Neural cell (in vitro differentiated cells): ENCODE data around the gene PIBF1. TPM values are rescaled to one million over a fixed set of nuclear protein-coding genes. Genes with fewer than 3 reads are reported as not detected.
"Not testable (repeated sequence)": the region's sequence is repeated elsewhere in the genome, so short reads cannot be mapped to it uniquely, and the experiment has no call there.

Experiments
- H2AFZ ChIP-seq: fragments of 200-600, 300-800 bp; sonication (generic), shearing (Covaris generic); 2 replicates; pipeline ENCODE4 v1.6.0; 2014; ENCODE audit warnings: low read depth, mild to moderate bottlenecking, antibody characterized with exemption, low read length, moderate library complexity
- H3F3A ChIP-seq: fragments of 200-600 bp; shearing (Covaris generic); 2 replicates; pipeline ENCODE4 v1.6.1; 2016; ENCODE audit warnings: mild to moderate bottlenecking, moderate library complexity, mixed read lengths, antibody characterized with exemption, low read length; ENCODE audit not compliant: insufficient read depth, poor library complexity, severe bottlenecking
- H3K27ac ChIP-seq: fragments of 200-600, 300-800 bp; sonication (generic), shearing (Covaris generic); 2 replicates; pipeline ENCODE4 v1.5.1; 2014; ENCODE audit warnings: mild to moderate bottlenecking, low read length, moderate library complexity
- H3K27me3 ChIP-seq: fragments of 300-800, 200-600 bp; sonication (generic), shearing (Covaris generic); 2 replicates; pipeline ENCODE4 v1.6.0; 2014; ENCODE audit warnings: mild to moderate bottlenecking, low read depth, low read length, moderate library complexity; ENCODE audit not compliant: insufficient read depth
- H3K36me3 ChIP-seq: fragments of 300-800, 200-600 bp; sonication (generic), shearing (Covaris generic); 2 replicates; pipeline ENCODE4 v1.5.1; 2014; ENCODE audit warnings: mild to moderate bottlenecking, antibody characterized with exemption, low read length, moderate library complexity; ENCODE audit not compliant: insufficient read depth
- H3K4me2 ChIP-seq: fragments of 300-800, 200-600 bp; sonication (generic), shearing (Covaris generic); 2 replicates; pipeline ENCODE4 v1.6.0; 2014; ENCODE audit warnings: mild to moderate bottlenecking, low read length
- H3K4me3 ChIP-seq: fragments of 300-800, 200-600 bp; sonication (generic), shearing (Covaris generic); 2 replicates; pipeline ENCODE4 v1.5.1; 2014; ENCODE audit warnings: mild to moderate bottlenecking, low read length, moderate library complexity
- H3K79me2 ChIP-seq: fragments of 200-600 bp; shearing (Covaris generic); replicated peaks from 2 replicates; pipeline ENCODE4 v1.6.0; 2014; ENCODE audit warnings: mild to moderate bottlenecking, low read length, moderate library complexity; ENCODE audit not compliant: insufficient read depth
- H3K9ac ChIP-seq: fragments of 300-800, 200-600 bp; sonication (generic), shearing (Covaris generic); 2 replicates; pipeline ENCODE4 v1.6.1; 2016; ENCODE audit warnings: mild to moderate bottlenecking, low read length, mixed read lengths
- H3K9me2 ChIP-seq: fragments of 200-600 bp; shearing (Covaris generic); 2 replicates; pipeline ENCODE4 v1.6.1; 2016; ENCODE audit warnings: mild to moderate bottlenecking, low read length, mixed read lengths; ENCODE audit not compliant: insufficient read depth
- H3K9me3 ChIP-seq: fragments of 200-600, 300-800 bp; sonication (generic), shearing (Covaris generic); 2 replicates; pipeline ENCODE4 v1.6.1; 2016; ENCODE audit warnings: mild to moderate bottlenecking, mixed run types, low read length, moderate library complexity, mixed read lengths
- H4K20me1 ChIP-seq: fragments of 200-600 bp; shearing (Covaris generic); 2 replicates; pipeline ENCODE4 v1.6.1; 2016; ENCODE audit warnings: mild to moderate bottlenecking, mixed run types; ENCODE audit not compliant: insufficient read depth
- CTCF ChIP-seq: fragments of 450-650 bp; IDR thresholded peaks from 2 replicates; pipeline ENCODE4 v1.5.1; 2014; ENCODE audit warnings: antibody characterized with exemption, mild to moderate bottlenecking, moderate library complexity; ENCODE audit not compliant: poor library complexity, severe bottlenecking
- EP300 ChIP-seq: fragments of 450-650 bp; conservative IDR thresholded peaks from 2 replicates; pipeline ENCODE4 v1.6.1; 2014; ENCODE audit warnings: antibody characterized with exemption, mild to moderate bottlenecking, moderate library complexity; ENCODE audit not compliant: poor library complexity, severe bottlenecking
- EZH2 ChIP-seq: fragments of 200-600, 300-800 bp; shearing (Covaris generic), sonication (generic); IDR thresholded peaks from 2 replicates; pipeline ENCODE4 v1.6.1; 2014; ENCODE audit warnings: antibody characterized with exemption, low read length, borderline replicate concordance, mild to moderate bottlenecking; ENCODE audit not compliant: insufficient read depth, poor library complexity, severe bottlenecking
- MXI1 ChIP-seq: fragments of 450-650 bp; conservative IDR thresholded peaks from 2 replicates; pipeline ENCODE4 v1.6.1; 2014; ENCODE audit warnings: antibody characterized with exemption, mild to moderate bottlenecking; ENCODE audit not compliant: poor library complexity, severe bottlenecking
- POLR2AphosphoS5 ChIP-seq: IDR thresholded peaks from 2 replicates; pipeline ENCODE4 v1.6.1; 2012
- RAD21 ChIP-seq: fragments of 450-650 bp; conservative IDR thresholded peaks from 2 replicates; pipeline ENCODE4 v1.6.1; 2014; ENCODE audit warnings: antibody characterized with exemption, mild to moderate bottlenecking, moderate library complexity
- REST ChIP-seq: IDR thresholded peaks from 2 replicates; pipeline ENCODE4 v1.6.1; 2012; ENCODE audit warnings: borderline replicate concordance
- SMC3 ChIP-seq: fragments of 450-650 bp; conservative IDR thresholded peaks from 2 replicates; pipeline ENCODE4 v1.6.1; 2014; ENCODE audit warnings: antibody characterized with exemption, mild to moderate bottlenecking, moderate library complexity; ENCODE audit not compliant: poor library complexity
- TAF1 ChIP-seq: IDR thresholded peaks from 2 replicates; pipeline ENCODE4 v1.6.1; 2012; ENCODE audit warnings: low read depth
- polyA plus RNA-seq: library from polyadenylated mRNA; depleted of rRNA; stranded (reverse); fragments of >200 nt; gene quantifications from 2 replicates; pipeline ENCODE4 v1.2.3, GENCODE V29; 2014

The PIBF1 gene
- polyA plus RNA-seq, 1 donor from 2014 or later, result 42.4 TPM

DNA sequence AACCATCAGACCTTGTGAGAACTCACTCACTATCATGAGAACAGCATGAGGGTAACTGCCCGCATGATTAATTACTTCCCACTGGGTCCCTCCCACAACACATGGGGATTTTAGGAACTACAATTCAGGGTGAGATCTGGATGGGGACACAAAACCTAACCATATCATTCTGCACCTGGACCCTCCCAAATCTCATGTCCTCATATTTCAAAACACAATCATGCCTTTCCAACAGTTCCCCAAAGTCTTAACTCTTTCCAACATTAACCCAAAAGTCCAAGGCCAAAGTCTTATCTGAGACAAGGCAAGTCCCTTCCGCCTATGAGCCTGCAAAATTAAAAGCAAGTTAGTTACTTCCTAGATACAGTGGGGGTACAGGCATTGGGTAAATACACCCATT is 164.3 kb downstream of the PIBF1 start:
- H4K20me1 ChIP-seq, H3K4me2 ChIP-seq, H3K4me3 ChIP-seq, H3K27ac ChIP-seq, H3K36me3 ChIP-seq, H3K27me3 ChIP-seq, H3K9me2 ChIP-seq, H3F3A ChIP-seq, H3K9me3 ChIP-seq, H3K79me2 ChIP-seq, H3K9ac ChIP-seq, H2AFZ ChIP-seq: not testable (repeated sequence)

GRCh38 chr13:72952529-72953141 is 170.7 kb downstream of the PIBF1 start:
- Histone ChIP-seq H3K79me2 (no peaks in the 10 kb centered on the region), H3K9me2 (no peaks in the 10 kb centered on the region), H3K9me3 (peaks cover 3% of the 10 kb centered on the region), H4K20me1 (no peaks in the 10 kb centered on the region), H2AFZ (no peak overlapping the region), H3K9ac (no peak overlapping the region), H3K4me2 (no peak overlapping the region), H3F3A (no peaks in the 10 kb centered on the region), H3K4me3 (no peak overlapping the region), H3K36me3 (no peaks in the 10 kb centered on the region), H3K27ac (no peak overlapping the region), H3K27me3 (no peaks in the 10 kb centered on the region)
- TF ChIP-seq POLR2AphosphoS5 (no peak), SMC3 (no peak), EP300 (no peak), RAD21 (no peak), MXI1 (no peak)

DNA sequence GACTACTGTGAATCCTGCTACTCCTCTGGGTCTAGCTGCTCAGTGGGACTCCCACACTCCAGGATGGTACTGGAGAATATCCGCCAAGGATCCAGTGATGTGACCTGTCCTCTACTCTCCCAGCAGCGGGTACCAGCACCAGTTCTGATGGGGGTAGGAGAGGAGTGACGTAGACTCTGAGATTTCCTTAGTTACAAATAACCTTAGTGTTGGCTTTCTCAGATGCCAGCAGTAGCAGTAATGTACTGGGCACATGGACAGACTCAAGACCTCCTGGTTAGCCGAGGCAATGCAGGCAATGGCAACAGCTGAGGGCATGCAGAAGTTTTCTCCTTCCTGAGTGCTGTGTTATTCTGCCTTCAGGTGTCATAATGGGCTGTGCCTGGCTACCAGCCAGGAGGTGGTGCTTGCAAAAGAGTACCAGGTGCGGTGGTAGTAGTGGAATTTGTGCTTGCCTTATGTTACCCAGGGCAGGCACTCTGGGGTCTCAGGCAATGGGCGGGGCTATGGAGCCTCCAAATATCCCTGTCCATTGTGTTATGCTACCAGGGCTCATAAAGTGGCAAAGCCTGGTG is 171.5 kb downstream of the PIBF1 start:
- no peaks in the 10 kb centered on the region for H3F3A ChIP-seq
- H3K79me2 ChIP-seq, result no peaks in the 10 kb centered on the region
- H3K9me2 ChIP-seq, result no peaks in the 10 kb centered on the region
- H3K4me3 ChIP-seq, result no peak overlapping the region
- H3K4me2 ChIP-seq, result no peak overlapping the region
- H3K27me3 ChIP-seq, result no peaks in the 10 kb centered on the region
- H3K36me3 ChIP-seq, result no peaks in the 10 kb centered on the region
- H4K20me1 ChIP-seq, result no peaks in the 10 kb centered on the region
- no peak overlapping the region for H3K27ac ChIP-seq
- H3K9me3 ChIP-seq, result peaks cover 3% of the 10 kb centered on the region
- TF ChIP-seq MXI1 (no peak), REST (no peak), POLR2AphosphoS5 (no peak), EP300 (no peak), EZH2 (no peak), CTCF (no peak), TAF1 (no peak), SMC3 (no peak)
- no peak overlapping the region for H2AFZ ChIP-seq
- H3K9ac ChIP-seq, result no peak overlapping the region
